Measurements from ENCODE around the gene IMMP2L. TPM values are rescaled to one million over a fixed set of nuclear protein-coding genes. Genes with fewer than 3 reads are reported as not detected.

IMMP2L gene
- total and polyA plus RNA-seq, 4 donors = 7.3 to 21.1 (median 12.4) TPM

GRCh38 chr7:111390000-111390399 is 172.3 kb downstream of the IMMP2L start:
- H3K36me3 ChIP-seq (ENCODE audit: control insufficient read depth in 4 of 4, insufficient read depth in 3 of 4, low read depth in 1 of 4, low read length in 3 of 4) = peaks cover 0 to 1% (median 0%) of the 10 kb centered on the region in 4 donors
- H3K9ac ChIP-seq (ENCODE audit: low read depth in 1 of 2, low read length in 2 of 2) = no peak overlapping the region
- TF ChIP-seq HNF4G (IDR thresholded peaks at IDR 0.05) (no peak), FOXA1 (IDR thresholded peaks at IDR 0.05) (no peak), MAX (IDR thresholded peaks at IDR 0.05) (no peak), FOXA2 (IDR thresholded peaks at IDR 0.05) (no peak), ZBTB33 (IDR thresholded peaks at IDR 0.05) (no peak)
- H3K9me3 ChIP-seq (ENCODE audit: control insufficient read depth in 4 of 4, low read length in 3 of 4) = no peaks in the 10 kb centered on the region
- H3K27ac ChIP-seq (ENCODE audit: low read depth in 1 of 2, low read length in 2 of 2) = no peak overlapping the region
- WGBS = 98% methylated on average over 4 of the region's 4 CpGs
- H3K4me1 ChIP-seq (ENCODE audit: control insufficient read depth in 4 of 4, insufficient read depth in 4 of 4, low read length in 3 of 4) = no peaks in the 10 kb centered on the region
- H3K27me3 ChIP-seq (ENCODE audit: control insufficient read depth in 4 of 4, insufficient read depth in 4 of 4, low read length in 3 of 4) = no peaks in the 10 kb centered on the region
- DNase-seq (ENCODE audit: low spot score) = no peak
- H3K4me3 ChIP-seq (ENCODE audit: low read depth in 1 of 3, low read length in 3 of 3) = no peak overlapping the region

DNA sequence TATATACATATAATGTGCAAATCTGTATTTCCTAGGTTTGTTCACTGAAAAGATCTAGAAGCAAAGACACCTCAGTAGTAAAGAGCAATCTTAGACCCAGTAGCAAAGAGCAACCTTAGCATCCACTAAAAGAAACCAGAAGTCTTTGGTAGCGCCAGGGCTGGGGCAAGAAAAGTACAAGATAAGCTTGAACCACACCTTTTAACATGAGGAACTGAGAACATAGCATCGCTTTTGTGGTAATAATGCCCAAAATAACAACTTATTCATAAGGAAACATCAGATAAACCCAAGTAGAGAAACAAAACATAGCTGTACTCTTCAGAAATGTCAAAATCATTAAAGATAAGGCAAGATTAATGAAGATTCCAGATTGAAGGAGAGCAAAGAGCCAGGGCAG is 173.4 kb downstream of the IMMP2L start:
- H3K36me3 ChIP-seq (ENCODE audit: control insufficient read depth in 4 of 4, insufficient read depth in 3 of 4, low read depth in 1 of 4, low read length in 3 of 4) = no peaks in the 10 kb centered on the region
- no peak overlapping the region for H3K4me3 ChIP-seq (ENCODE audit: low read depth in 1 of 3, low read length in 3 of 3)
- H3K9ac ChIP-seq (ENCODE audit: low read depth in 1 of 2, low read length in 2 of 2) = no peak overlapping the region
- WGBS = 96% methylated on average over 2 of the region's 2 CpGs
- DNase-seq (ENCODE audit: low spot score) = no peak
- TF ChIP-seq EGR1 (IDR thresholded peaks at IDR 0.05; ENCODE audit: low read depth in 2 of 2) = no peak
- TF ChIP-seq REST (IDR thresholded peaks at IDR 0.05) = no peak
- no peak for TF ChIP-seq RAD21 (IDR thresholded peaks at IDR 0.05)
- TF ChIP-seq RXRA (IDR thresholded peaks at IDR 0.05) = no peak
- no peaks in the 10 kb centered on the region for H3K27me3 ChIP-seq (ENCODE audit: control insufficient read depth in 4 of 4, insufficient read depth in 4 of 4, low read length in 3 of 4)
- H3K4me1 ChIP-seq (ENCODE audit: control insufficient read depth in 4 of 4, insufficient read depth in 4 of 4, low read length in 3 of 4) = no peaks in the 10 kb centered on the region
- no peaks in the 10 kb centered on the region for H3K9me3 ChIP-seq (ENCODE audit: control insufficient read depth in 4 of 4, low read length in 3 of 4)
- no peak overlapping the region for H3K27ac ChIP-seq (ENCODE audit: low read depth in 1 of 2, low read length in 2 of 2)

- no peaks in the 10 kb centered on the region for H3K9me3 ChIP-seq (ENCODE audit: control insufficient read depth in 4 of 4, low read length in 3 of 4)
- 86% methylated on average over 2 of the region's 2 CpGs for WGBS
- H3K4me1 ChIP-seq (ENCODE audit: control insufficient read depth in 4 of 4, insufficient read depth in 4 of 4, low read length in 3 of 4) = no peaks in the 10 kb centered on the region
- no peak overlapping the region for H3K9ac ChIP-seq (ENCODE audit: low read depth in 1 of 2, low read length in 2 of 2)
- no peak for TF ChIP-seq YY1 (IDR thresholded peaks at IDR 0.05)
- no peaks in the 10 kb centered on the region for H3K36me3 ChIP-seq (ENCODE audit: control insufficient read depth in 4 of 4, insufficient read depth in 3 of 4, low read depth in 1 of 4, low read length in 3 of 4)
- no peak overlapping the region for H3K4me3 ChIP-seq (ENCODE audit: low read depth in 1 of 3, low read length in 3 of 3)
- no peak overlapping the region for H3K27ac ChIP-seq (ENCODE audit: low read depth in 1 of 2, low read length in 2 of 2)
- no peaks in the 10 kb centered on the region for H3K27me3 ChIP-seq (ENCODE audit: control insufficient read depth in 4 of 4, insufficient read depth in 4 of 4, low read length in 3 of 4)
- no peak for DNase-seq (ENCODE audit: low spot score)
These were observed 174.3 kb downstream of the IMMP2L start for GRCh38 chr7:111388016-111388415.

Data from liver (tissue), 9 donors.